ENCODE results near the gene UBR7.
"Not testable (repeated sequence)": the region's sequence is repeated elsewhere in the genome, so short reads cannot be mapped to it uniquely, and the experiment has no call there.

Gene UBR7

GRCh38 chr14:93206793-93207467, at the start of gene UBR7, which contains the start of gene GON7:
Gene UBR7 (plus strand): TSS chr14:93207256. CDS start chr14:93207292, 36 bp downstream.
Gene GON7 (minus strand): TSS chr14:93207065. CDS start chr14:93207037, 28 bp downstream.
- peak; percentile 97 for DNase-seq

- DNase-seq, result not testable (repeated sequence)
Observed at GRCh38 chr14:93158349-93158748, 48.7 kb upstream of the UBR7 start.

DNA sequence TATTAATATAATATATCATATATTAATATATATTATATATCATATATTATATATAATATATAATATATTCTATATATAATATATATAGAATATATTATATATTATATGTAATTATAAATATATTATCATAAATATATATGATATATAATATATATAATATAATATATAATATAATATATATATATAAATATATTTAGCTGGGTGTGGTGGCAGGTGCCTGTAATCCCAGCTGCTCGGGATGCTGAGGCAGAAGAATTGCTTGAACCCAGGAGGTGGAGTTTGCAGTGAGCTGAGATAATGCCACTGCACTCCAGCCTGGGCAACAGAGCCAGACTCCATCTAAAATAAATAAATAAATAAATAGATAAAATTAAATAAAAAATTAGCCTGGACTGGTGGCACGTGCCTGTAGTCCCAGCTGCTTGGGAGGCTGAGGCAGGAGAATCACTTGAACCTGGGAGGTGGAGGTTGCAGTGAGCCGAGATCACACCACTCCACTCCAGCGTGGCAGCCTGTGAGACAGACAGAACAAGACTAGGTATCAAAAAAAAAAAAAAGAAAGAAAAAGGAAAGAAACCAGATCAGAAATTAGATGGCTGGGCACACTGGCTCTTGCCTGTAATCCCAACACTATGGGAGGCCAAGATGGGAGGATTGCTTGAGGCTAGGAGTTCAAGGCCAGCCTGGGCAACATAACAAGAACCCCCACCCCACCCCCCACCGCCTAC, 47.3 kb upstream of the UBR7 start:
- DNase-seq, result not testable (repeated sequence)

DNA sequence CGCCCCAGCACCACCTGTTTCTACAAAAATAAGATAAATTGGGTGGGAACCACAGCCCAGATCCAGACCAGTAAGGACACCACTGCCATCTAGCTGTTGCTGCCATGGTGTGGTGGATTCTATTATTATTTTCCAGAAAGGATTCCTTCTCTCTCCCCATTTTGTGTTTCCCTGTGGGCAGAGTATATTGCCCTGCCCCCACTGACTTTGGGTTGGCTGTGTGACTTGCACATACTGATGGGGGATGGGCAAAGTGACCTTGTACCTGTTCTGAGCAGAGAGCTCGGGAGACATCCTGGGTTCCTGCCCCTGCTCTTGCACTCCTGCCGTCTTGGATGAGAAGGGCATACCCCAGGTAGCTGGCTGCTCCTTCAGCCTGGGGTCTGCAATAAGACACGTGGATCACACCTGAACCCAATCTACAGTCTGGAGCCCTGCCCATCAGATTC, 46.7 kb upstream of the UBR7 start:
- no peak for DNase-seq

DNA sequence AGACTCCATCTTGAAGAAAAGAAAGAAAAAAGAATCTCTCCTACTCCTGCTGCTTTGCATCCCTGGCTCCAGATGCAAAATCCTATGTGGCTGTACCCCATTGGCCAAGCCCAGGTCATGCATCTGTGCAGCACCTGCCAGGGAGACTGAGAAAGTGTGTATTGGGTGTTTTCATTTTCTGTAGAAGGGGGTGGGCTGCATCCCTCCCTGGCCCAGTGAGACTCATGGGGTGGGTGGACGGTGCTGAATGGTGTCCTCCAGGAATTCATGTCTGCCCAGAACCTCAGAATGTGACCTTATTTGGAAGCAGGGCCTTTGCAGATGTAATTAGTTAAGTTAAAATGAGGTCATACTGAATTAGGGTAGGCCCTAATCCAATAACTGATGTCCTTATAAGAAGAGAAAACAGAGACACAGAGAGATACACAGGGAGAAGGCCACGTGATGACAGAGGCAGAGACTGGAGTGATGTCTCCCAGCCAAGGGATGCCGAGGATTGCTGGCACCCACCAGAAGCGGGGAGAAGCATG, 45.6 kb upstream of the UBR7 start:
- DNase-seq, result no peak

DNA sequence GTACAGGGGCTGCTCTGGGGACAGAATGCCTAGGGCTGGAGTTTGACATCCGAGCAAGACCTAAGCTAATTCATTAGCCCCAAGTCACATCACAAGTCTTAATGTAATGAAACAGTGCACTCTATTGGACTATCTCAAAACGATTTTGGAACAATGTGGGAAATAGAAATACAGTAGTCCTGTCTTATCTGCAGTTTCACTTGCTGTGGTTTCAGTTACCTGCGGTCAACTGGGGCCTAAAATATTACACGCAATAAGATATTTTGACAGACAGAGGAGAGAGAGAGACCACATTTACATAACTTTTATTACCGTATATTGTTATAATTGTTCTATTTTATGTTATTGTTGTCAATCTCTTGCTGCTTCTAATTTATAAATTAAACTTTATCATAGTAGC, 43.5 kb upstream of the UBR7 start:
- no peak for DNase-seq

DNA sequence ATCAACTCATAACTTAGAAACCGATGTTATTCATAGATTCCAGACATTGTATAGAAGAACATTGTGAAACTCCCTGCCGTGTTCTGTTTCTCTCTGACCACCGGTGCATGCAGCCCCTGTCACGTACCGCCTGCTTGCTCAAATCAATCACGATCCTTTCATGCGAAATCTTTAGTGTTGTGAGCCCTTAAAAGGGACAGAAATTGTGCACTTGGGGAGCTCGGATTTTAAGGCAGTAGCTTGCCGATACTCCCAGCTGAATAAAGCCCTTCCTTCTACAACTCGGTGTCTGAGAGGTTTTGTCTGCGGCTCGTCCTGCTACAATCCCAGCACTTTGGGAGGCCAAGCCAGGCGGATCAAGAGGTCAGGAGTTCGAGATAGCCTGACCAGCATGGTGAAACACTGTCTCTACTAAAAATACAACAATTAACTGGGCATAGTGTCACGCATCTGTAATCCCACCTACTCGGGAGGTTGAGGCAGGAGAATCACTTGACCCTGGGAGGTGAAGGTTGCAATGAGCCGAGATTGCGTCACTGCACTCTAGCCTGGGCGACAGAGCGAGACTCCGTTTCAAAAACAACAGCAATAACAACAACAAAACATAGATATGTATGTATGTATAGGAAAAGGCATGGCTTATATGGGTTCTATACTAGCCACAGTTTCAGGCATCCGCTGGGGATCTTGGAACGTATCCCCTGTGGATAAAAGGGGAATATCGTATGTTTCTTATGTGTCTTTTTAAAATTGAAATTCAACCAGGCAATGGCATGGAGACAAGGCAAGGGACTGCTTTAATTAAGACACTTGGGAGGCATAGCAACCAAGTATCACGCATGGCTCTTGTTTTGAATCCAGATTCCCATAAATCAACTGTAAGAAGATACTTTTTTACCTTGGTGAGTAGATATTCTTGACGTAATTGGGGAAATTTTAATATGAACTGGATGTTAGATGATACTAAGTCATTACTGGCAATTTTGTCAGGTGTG, 41.5 kb upstream of the UBR7 start:
- DNase-seq, result not testable (repeated sequence)

GRCh38 chr14:93168610-93169009, 38.4 kb upstream of the UBR7 start:
- not testable (repeated sequence) for DNase-seq

DNA sequence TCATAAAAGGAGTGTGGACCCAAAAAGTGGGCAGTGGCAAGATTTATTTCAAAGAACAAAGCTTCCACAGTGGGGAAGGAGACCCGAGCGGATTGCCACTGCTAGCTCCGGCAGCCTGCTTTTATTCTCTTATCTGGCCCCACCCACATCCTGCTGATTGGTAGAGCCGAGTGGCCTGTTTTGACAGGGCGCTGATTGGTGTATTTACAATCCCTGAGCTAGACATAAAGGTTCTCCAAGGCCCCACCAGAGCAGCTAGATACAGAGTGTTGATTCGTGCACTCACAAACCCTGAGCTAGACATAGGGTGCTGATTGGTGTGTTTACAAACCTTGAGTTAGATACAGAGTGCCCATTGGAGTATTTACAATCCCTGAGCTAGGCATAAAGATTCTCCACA, 37.4 kb upstream of the UBR7 start:
- DNase-seq, result not testable (repeated sequence)

- DNase-seq, result not testable (repeated sequence)
Observed at GRCh38 chr14:93170141-93170540, 36.9 kb upstream of the UBR7 start.

DNA sequence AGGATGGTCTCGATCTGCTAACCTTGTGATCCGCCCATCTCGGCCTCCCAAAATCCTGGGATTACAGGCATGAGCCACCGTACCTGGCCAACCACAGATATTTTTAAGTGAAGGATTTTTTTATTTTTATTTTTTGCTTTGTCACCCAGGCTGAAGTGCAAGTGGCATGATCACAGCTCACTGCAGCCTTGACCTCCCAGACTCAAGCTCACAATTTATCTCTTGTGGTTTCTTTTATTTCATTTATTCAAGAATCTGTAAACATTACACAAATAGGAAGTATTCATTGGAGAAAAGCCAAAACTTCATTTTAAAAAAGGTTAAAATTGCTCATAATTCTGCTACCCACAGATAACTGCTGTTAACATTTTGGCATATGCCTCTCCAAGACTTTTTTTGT, 35.7 kb upstream of the UBR7 start:
- no peak for DNase-seq

DNA sequence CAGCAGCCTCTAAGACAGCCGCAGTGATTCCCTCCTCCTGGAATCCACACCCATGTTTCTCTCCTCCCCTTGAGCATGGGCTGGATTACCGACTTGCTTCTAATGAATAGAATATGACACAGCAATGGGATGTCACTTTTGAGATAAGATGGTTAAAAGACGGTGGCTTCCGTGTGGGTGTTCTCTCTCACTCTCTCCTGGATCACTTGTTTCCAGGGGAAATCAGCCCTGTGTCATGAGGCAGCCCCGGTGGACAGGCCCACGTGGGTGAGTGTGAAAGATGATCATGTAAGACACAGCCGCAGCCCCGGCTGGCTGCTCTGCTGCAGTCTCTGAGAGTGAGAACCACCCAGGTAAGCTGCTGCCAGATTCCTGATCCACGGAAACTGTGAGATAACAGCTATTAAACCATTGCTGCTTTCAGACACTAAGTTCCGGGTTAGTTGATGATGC, 33.1 kb upstream of the UBR7 start:
- peak; percentile 27 for DNase-seq

DNA sequence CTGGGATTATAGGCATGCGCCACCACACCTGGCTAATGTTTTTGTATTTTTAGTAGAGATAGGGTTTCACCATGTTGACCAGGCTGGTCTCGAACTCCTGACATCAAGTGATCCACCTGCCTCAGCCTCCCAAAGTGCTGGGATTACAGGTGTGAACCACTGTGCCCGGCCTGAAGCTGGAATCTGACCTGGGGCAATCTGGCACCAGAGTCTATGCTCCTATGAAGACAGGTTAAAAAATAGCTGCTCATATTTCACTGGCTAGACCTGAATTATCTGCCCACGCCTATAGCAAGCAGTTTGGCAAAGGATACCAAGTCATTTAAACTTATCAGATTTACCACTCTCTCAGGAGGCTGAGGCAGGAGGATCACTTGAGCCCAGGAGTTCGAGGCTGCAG, 32.3 kb upstream of the UBR7 start:
- DNase-seq, result not testable (repeated sequence)

DNA sequence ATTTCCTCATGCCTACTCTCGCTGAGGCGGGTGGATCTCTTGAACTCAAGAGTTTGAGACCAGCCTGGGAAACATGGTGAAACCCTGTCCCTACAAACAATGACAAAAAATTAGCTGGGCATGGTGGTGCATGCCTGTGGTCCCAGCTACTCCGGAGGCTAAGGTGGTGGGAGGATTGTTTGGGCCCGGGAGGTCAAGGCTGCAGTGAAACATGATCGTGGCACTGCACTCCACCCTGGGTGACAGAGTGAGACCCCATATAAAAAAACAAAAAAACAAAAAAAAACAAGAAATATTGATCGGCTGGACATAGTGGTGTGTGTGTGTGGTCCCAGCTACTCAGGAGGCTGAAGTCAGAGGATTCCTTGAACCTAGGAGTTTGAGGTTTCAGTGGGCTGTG, 31.6 kb upstream of the UBR7 start:
- DNase-seq, result no peak

- DNase-seq, result no peak
Observed at GRCh38 chr14:93183596-93184317, 23.3 kb upstream of the UBR7 start.

GRCh38 chr14:93184391-93185348, 22.4 kb upstream of the UBR7 start, which contains the start of the genes LYSET and MOAP1:
Gene LYSET (plus strand): TSS chr14:93185317. CDS start chr14:93185406, 89 bp downstream.
Gene MOAP1 (minus strand): TSS chr14:93184897. CDS start chr14:93184242, 655 bp downstream.
- peak; percentile 96 for DNase-seq

DNA sequence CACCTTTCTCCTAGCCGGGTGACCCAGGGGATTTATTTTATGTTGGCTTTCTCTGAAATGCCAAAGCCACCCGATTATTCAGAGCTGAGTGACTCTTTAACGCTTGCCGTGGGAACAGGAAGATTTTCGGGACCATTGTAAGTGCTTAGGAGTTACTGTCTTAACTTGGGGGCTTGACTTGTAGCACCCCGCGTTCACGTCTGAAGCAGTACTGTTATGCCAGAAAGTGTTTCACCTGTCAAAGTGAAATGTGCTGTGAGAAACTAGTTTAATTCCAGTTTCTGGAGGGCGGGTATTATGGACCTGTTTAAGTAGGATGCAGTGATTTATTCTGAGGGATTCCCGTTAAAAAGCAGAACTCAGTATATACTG, 21.7 kb upstream of the UBR7 start:
- peak; percentile 63 for DNase-seq

- no peak for DNase-seq
Observed at GRCh38 chr14:93186466-93186865, 20.6 kb upstream of the UBR7 start.

DNA sequence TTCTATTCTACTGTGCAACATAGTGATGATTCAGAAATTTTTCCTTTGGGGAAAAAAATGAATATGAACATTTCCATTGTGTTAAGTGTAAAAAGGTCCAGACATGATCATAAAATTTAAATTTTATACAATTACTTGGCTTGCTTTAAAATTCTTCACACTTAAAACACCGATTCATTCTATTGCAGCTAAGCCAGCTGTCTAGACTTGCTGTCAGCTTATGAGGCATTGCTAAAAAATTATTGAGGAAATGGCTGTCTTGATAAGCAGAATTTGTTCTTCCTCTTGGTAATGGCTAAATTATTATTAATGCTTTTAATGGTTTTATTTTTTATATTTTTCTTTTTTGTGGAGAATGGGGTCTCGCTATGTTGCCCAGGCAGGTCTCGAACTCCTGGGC, 20.1 kb upstream of the UBR7 start:
- no peak for DNase-seq

DNA sequence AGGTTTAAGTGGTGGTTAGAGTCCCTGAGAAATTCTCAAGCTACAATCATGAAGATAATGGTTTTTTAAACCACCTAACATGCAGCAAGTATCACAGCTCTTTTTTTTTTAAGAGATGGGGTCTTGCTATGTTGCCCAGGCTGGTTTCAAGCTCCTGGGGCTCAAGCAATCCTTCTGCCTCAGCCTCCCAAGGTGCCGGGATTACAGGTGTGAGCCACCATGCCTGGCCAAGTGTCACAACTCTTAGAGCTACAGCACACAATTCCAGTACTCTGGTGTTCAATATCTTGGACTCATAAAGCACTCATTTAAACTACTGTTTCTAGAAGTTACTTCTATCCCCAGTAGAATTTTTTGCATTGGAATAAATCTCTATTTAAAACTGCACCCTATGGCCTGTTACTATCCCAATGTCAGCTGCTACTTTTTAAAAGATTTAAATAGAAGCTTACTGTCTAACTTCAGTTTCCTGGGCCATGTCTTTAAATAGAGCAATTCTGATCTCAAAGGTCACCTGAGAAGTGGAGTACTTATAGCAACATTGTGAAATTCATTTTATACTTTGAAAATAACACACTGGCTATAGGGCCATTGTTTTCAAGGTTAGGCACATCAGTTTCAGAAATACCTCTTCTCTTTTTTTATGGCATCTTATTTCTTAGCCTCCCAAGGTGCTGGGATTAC, 11.6 kb upstream of the UBR7 start:
- no peak for DNase-seq

Measured in retina (tissue), 1 donor.